ENCODE measurements around the gene TRPM4. TPM values are rescaled to one million over a fixed set of nuclear protein-coding genes. Genes with fewer than 3 reads are reported as not detected.

The TRPM4 gene
- total and polyA plus RNA-seq, 10 of the 15 experiments (the other 5 are each of a cell fraction or from before 2014, with no cell fraction given): 0.10 to 0.64 (median 0.15) TPM; not detected in 7

DNA sequence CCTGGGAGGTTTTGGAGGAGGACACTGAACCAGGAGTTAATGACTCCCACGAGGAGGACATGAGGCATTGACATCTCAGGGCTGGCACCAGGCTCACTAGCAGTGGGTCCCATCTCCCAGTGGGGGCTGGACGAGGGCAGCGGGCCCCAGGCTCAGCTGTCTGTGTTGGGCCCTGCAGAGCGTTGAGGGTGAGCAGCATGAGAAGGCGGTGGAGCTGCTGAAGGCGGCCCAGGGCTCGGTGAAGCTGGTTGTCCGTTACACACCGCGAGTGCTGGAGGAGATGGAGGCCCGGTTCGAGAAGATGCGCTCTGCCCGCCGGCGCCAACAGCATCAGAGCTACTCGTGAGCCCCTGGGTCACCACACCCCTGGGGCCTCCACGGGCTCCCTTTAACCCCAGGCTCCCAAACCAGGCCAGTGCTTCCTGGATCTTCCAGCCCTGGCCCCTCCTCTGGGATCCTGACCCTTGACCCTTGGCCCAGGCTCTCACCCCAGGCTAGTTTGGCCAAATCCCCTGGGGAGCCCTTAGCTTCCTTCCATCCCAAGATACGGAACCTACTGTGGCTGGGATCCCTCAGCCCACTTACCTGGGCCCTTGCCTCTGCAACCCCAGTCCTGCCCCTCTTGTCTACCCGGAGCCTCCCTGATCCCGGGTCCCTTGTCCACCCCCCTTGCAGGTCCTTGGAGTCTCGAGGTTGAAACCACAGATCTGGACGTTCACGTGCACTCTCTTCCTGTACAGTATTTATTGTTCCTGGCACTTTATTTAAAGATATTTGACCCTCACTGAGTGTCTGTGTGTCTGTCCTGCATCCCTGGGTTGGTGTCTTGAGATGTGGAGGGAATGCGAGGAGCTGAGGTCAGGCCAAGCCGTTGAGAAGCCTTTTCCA, 39.7 kb upstream of the TRPM4 start:
- H3K79me2 ChIP-seq (ENCODE audit: control insufficient read depth, insufficient read depth, low read length): no peaks in the 10 kb centered on the region
- intact Hi-C loops (cut with micrococcal nuclease; ENCODE audit: unreplicated experiment) (no loop called here), in situ Hi-C loops (cut with MboI) (no loop called here)
- H3K27me3 ChIP-seq (replicated peaks in 1 of 2; ENCODE audit: control insufficient read depth in 2 of 2, insufficient read depth in 2 of 2, low read length in 1 of 2): peaks cover 7 to 8% of the 10 kb centered on the region in 2 experiments
- CTCF ChIA-PET: interaction anchor here (0.9 to 2.8 kb wide), 4 partner anchors 12 to 80 kb away, joined by 3 to 12 read pairs (median 7); no protein-coding TSS in a partner anchor
- WGBS (ENCODE audit: insufficient coverage, insufficient replicate concordance, low lambda C conversion rate, missing lambda C conversion rate): 64% methylated on average over 26 of the region's 26 CpGs
- no TSS peak for BruUV-seq (replicated peaks)
- RAD21 ChIA-PET (ENCODE audit: unreplicated experiment): no interaction called here
- H3K9ac ChIP-seq (ENCODE audit: control insufficient read depth, insufficient read depth, low read length): peak overlapping the region; percentile 76
- H3K4me1 ChIP-seq (ENCODE audit: control insufficient read depth, insufficient read depth, low read length): peaks cover 12% of the 10 kb centered on the region
- no peaks in the 10 kb centered on the region for H4K20me1 ChIP-seq (ENCODE audit: control insufficient read depth, insufficient read depth)
- H3K4me2 ChIP-seq (ENCODE audit: control insufficient read depth, insufficient read depth): peak overlapping the region; percentile 75
- POLR2A ChIA-PET: interaction anchor here (1.0 to 1.6 kb wide), 2 partner anchors 10 to 336 kb away, joined by 4 read pairs; no protein-coding TSS in a partner anchor
- H3K27ac ChIP-seq (ENCODE audit: control insufficient read depth, insufficient read depth): peak overlapping the region; percentile 73
- SMC1A ChIA-PET (ENCODE audit: uncharacterized antibody, unreplicated experiment): no interaction called here
- H3K36me3 ChIP-seq (ENCODE audit: control insufficient read depth in 2 of 2, insufficient read depth in 2 of 2, low read length in 1 of 2): no peaks in the 10 kb centered on the region
- H3K4me3 ChIP-seq: peak overlapping the region; percentile 60; the same call in 1 of the 2 replicates
- H2AFZ ChIP-seq (ENCODE audit: control insufficient read depth, low read depth, low read length): peak overlapping the region; percentile 96
- ATAC-seq: no peak
- DNase-seq (ENCODE audit: low read depth, low spot score): no peak
- no peak for FAIRE-seq
- no peaks in the 10 kb centered on the region for H3K9me3 ChIP-seq (replicated peaks; ENCODE audit: control insufficient read depth, insufficient read depth, low read length)
- TF ChIP-seq NR2C1 (IDR thresholded peaks at IDR 0.05): no peak
- no peak for TF ChIP-seq SIX5 (IDR thresholded peaks at IDR 0.05; ENCODE audit: low read depth, low read length, severe bottlenecking)
- TF ChIP-seq MXI1 (IDR thresholded peaks at IDR 0.05; ENCODE audit: low read depth, low read length): no peak
- TF ChIP-seq, protein P1, sequence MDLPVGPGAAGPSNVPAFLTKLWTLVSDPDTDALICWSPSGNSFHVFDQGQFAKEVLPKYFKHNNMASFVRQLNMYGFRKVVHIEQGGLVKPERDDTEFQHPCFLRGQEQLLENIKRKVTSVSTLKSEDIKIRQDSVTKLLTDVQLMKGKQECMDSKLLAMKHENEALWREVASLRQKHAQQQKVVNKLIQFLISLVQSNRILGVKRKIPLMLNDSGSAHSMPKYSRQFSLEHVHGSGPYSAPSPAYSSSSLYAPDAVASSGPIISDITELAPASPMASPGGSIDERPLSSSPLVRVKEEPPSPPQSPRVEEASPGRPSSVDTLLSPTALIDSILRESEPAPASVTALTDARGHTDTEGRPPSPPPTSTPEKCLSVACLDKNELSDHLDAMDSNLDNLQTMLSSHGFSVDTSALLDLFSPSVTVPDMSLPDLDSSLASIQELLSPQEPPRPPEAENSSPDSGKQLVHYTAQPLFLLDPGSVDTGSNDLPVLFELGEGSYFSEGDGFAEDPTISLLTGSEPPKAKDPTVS (IDR thresholded peaks at IDR 0.05; ENCODE audit: low read depth, low read length): no peak
- no peak for TF ChIP-seq NFIC (IDR thresholded peaks at IDR 0.05; ENCODE audit: low read depth, low read length)
- no peak for TF ChIP-seq ETV6 (conservative IDR thresholded peaks at IDR 0.05 in 1 of 2, IDR thresholded peaks at IDR 0.05 in 1 of 2; ENCODE audit: borderline replicate concordance in 1 of 2, low read depth in 1 of 2)
- no peak for TF ChIP-seq YY1 (IDR thresholded peaks at IDR 0.05; ENCODE audit: low read depth, low read length)
- no peak for TF ChIP-seq HDAC6 (IDR thresholded peaks at IDR 0.05; ENCODE audit: unreplicated experiment)
- TF ChIP-seq HDGF (IDR thresholded peaks at IDR 0.05): no peak
- no peak for TF ChIP-seq PAX8 (IDR thresholded peaks at IDR 0.05)
- TF ChIP-seq EP300 (IDR thresholded peaks at IDR 0.05; ENCODE audit: borderline replicate concordance in 1 of 2, control insufficient read depth in 1 of 2, low read depth in 2 of 2, low read length in 2 of 2): no peak
- TF ChIP-seq, protein P2, sequence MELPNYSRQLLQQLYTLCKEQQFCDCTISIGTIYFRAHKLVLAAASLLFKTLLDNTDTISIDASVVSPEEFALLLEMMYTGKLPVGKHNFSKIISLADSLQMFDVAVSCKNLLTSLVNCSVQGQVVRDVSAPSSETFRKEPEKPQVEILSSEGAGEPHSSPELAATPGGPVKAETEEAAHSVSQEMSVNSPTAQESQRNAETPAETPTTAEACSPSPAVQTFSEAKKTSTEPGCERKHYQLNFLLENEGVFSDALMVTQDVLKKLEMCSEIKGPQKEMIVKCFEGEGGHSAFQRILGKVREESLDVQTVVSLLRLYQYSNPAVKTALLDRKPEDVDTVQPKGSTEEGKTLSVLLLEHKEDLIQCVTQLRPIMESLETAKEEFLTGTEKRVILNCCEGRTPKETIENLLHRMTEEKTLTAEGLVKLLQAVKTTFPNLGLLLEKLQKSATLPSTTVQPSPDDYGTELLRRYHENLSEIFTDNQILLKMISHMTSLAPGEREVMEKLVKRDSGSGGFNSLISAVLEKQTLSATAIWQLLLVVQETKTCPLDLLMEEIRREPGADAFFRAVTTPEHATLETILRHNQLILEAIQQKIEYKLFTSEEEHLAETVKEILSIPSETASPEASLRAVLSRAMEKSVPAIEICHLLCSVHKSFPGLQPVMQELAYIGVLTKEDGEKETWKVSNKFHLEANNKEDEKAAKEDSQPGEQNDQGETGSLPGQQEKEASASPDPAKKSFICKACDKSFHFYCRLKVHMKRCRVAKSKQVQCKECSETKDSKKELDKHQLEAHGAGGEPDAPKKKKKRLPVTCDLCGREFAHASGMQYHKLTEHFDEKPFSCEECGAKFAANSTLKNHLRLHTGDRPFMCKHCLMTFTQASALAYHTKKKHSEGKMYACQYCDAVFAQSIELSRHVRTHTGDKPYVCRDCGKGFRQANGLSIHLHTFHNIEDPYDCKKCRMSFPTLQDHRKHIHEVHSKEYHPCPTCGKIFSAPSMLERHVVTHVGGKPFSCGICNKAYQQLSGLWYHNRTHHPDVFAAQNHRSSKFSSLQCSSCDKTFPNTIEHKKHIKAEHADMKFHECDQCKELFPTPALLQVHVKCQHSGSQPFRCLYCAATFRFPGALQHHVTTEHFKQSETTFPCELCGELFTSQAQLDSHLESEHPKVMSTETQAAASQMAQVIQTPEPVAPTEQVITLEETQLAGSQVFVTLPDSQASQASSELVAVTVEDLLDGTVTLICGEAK (IDR thresholded peaks at IDR 0.05; ENCODE audit: borderline replicate concordance): no peak
- no peak for TF ChIP-seq TCF3 (IDR thresholded peaks at IDR 0.05; ENCODE audit: borderline replicate concordance, insufficient read depth, low read depth, low read length)
- TF ChIP-seq, protein P3, sequence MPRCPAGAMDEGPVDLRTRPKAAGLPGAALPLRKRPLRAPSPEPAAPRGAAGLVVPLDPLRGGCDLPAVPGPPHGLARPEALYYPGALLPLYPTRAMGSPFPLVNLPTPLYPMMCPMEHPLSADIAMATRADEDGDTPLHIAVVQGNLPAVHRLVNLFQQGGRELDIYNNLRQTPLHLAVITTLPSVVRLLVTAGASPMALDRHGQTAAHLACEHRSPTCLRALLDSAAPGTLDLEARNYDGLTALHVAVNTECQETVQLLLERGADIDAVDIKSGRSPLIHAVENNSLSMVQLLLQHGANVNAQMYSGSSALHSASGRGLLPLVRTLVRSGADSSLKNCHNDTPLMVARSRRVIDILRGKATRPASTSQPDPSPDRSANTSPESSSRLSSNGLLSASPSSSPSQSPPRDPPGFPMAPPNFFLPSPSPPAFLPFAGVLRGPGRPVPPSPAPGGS (IDR thresholded peaks at IDR 0.05; ENCODE audit: borderline replicate concordance, insufficient read depth, low read depth, low read length, poor library complexity, severe bottlenecking): no peak
- TF ChIP-seq MTA3 (IDR thresholded peaks at IDR 0.05; ENCODE audit: borderline replicate concordance, low read length): no peak
